NCI-H1436 (cell line): Measurements from ENCODE around the gene KBTBD4.

Source experiments
- DNase-seq: peaks from one replicate; lab custom pipeline; 2025; lab: John Stamatoyannopoulos, UW

The KBTBD4 gene

DNA sequence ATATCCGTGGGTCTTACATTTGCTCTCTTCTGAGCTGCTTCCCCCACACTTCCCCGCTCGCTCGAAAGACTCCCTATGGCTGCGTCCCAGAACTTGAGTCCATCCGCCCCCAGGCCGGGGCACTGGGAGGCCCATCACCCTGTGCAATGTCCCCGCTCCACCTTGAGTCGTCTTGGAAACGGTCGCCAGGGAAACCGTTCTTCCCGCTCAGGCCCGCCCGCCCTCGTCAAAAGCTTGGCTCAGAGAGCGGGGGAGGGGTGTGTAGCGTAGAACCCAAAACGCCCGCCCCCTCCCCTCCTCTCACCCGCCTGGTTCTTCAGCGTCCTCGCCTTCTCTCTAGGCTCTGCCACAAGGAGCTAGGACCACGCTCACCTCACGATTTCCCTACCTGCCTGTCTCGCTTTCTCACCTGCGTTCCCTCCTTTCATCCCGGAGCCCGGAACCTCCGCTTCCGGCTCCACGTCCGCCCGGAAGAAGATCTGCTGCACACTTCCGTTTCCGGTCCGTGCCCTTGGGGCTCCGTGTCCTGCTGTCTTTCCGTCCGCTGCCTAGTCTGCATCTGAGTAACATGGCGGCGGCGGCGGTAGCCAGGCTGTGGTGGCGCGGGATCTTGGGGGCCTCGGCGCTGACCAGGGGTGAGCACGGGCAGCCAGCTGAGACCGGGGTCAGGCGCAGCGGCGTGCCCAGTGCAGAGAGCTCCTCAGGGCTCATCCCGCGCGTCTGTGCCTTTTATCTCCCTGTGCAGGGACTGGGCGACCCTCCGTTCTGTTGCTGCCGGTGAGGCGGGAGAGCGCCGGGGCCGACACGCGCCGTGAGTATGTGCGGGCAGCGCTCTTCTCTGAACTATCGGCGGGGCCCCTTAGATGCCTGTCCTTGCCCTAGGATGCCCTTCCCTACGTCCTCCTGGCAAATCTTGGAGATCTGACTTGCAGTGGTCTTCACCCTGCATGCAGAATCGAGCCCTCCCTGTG is at the start of gene KBTBD4, which contains the start of gene NDUFS3:
Gene KBTBD4 (minus strand): TSS at position 447 of the 971 bp plus-strand sequence. CDS start 19 bp downstream, at position 428.
Gene NDUFS3 (plus strand): TSS at position 551 of the 971 bp plus-strand sequence. CDS start 18 bp downstream, at position 569.
- DNase-seq = peak; percentile 87

DNA sequence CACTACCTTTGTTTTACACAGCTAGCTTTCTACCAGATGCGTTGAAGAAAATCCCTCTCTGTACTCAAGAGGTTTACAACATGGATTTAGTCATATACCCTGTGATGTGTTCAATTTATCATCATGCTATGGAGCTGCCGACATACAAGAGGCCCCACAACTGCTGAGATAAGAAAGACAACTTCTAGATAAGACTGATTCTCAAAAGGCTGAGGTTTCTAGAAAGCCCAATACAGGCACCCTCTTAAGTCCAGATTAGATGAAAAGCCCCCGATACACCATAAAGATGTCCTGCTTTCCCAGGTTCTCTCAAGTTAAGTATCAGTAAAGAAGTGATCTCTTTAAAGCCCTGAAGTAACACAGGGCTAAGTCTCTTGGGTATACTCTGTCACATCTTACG is 49.3 kb upstream of the KBTBD4 start:
- no peak for DNase-seq

DNA sequence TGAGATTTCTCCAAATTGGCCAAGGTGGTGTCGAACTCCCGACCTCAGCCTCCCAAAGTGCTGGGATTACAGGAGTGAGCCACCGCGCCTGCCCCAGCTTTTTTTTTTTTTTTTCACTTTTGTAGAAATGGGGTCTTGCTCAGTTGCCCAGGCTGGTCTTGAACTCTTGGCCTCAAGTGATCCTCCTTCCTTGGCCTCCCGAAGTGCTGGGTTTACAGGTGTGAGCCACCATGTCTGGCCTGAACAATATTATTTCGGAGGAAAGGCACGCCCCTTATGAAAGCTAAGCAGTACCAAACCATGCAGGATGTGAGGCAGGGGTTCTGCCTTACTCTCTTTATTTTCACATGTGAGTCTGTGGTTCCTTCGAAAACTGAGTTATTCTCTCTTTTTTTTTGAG is 47.5 kb upstream of the KBTBD4 start:
- no peak for DNase-seq

DNA sequence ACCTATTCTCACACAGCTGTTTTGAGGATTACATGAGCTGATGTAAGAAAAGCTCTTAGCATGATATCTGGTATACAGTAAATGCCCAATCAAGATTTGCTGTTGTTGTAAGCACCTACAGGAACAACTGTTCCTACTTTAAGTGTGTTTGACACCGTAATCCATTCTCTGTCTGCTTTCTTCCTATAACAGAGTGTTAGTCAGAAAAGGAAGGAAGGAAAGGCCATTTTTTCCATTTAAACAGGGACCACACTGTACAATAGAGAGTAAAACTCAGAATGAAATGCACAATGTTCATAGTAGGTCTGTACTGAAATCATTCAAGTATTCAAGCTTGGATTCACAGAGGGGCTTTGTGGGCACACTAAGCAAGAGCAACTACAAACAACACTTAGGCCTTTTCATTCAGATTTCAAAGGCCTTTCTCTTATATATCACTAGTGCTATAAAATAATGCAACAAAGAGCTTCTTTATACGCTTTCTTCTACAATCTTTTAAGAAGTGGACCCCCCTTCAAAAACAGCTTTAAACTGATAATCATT is 42.1 kb upstream of the KBTBD4 start:
- no peak for DNase-seq

DNA sequence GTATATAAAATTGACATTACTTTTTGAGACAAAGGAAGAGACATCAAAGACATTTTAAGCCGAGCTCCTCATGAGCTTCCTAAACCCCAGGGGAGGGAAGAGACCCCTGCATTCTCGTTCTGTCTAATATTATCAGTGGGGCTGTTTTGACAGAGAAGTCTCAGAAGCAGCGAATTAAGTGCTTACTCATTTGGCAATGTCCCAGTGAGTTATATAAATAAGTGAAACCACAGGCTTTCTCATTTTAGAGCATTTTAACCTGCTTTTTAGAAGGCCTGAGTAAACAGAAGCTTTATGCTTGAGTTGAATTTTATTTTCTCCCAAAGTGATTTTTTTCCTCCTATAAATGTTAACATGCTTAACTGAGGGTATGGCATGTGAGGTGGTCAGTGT is 38.6 kb upstream of the KBTBD4 start:
- no peak for DNase-seq

DNA sequence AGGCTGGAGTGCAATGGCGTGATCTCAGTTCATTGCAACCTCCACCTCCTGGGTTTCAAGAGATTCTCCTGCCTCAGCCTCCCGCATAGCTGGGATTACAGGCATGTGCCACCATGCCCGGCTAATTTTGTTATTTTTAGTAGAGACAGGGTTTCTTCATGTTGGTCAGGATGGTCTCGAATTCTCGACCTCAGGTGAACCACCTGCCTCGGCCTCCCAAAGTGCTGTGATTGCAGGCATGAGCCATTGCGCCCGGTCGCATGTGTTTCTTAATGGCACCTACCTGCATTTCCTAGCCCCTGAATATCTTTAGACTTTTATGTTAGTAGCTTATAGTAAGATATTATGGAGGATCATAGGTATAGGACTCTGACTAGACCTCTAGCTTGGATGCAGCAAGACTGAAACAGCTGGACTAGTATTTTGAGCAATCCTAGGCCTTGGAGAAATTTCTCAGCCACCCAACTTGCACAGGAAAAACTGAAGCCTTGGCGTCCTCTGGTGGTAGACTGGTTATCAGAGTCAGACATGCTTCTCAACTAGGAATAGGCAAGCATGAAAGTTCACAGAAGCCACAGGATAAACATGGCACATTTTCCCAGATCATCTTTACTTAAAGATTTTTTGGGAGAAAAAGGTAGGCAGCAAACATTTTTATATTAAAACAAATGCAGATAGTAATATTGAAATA is 38.1 kb upstream of the KBTBD4 start:
- DNase-seq = no peak

DNA sequence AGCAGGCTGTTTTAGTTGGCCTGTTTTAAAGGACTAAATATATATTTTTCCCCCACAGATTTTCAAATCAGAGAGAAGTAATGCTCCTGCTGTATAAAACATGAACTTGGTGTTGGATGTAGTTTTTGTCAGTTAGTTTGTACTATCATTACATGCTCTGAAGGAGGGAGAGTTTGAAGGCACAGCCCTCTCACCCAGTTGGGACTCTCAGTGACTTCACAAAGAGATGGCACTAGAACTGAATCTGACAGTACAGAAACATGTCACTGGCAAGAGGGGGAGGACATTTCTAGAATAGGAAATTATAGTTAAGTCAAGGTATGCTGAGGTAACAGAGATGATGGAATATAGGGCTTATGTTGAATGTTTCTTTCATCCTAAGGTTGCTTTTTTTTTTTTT is 36.5 kb upstream of the KBTBD4 start:
- DNase-seq = no peak

DNA sequence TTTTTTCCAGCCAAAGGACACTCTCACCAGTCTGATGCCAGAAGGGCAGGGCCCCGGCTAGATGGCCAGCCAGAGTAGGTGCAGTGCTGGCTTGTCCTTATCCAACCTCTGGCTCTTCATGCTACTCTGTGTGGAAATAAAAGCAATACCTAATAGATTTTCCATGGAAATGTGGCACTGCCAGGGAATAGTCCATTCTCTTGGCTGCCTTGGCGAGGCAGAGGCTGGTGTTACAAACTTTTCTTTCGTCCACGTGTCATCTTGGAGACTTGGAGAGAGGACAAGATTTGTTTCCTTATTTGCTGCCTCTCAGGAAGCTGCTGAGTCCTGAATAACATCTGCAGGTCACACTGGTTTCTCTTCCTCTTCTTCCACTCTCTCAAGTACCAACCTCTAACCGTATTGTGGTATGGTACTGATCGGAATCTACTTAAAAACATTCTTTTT is 32.6 kb upstream of the KBTBD4 start:
- DNase-seq = no peak

DNA sequence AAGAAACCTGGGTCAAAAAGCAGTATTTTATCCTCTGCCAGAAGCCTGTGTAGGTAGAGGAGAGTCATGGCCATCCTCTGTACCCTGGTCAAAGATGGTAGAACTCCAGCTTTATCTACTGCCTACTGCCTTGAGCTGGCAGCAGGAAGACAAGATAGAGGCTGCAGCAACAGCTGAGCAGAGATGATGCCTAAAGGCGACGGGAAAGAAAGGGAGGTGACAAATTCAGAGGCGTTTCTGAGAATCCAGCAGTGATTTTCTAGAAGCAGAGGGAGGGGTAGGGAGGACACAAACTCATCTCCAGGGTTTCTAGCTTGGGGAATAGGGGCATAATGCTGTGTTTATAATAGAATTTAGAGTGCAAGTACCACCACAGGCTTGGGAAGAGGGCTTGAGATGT is 30.9 kb upstream of the KBTBD4 start:
- DNase-seq = no peak

DNA sequence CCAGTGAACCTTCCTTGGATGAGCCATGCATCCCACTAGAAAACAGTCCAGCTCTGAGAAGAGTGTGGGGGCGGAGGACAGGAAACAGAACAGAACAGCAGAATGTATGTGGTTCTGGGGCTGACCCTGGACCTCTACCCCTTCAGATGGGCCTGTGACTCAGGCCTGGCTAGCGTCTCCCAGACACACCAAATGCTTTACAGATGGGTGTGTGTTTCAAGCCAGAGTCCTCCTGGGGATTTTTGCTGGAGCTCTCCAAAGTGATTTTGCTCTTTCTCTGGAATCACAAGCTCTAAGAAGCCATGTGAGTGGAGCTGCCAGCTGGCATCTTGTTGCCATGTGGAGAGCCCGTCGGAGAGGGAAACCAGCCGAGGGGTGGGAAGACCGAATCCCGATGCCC is 28.6 kb upstream of the KBTBD4 start:
- no peak for DNase-seq

DNA sequence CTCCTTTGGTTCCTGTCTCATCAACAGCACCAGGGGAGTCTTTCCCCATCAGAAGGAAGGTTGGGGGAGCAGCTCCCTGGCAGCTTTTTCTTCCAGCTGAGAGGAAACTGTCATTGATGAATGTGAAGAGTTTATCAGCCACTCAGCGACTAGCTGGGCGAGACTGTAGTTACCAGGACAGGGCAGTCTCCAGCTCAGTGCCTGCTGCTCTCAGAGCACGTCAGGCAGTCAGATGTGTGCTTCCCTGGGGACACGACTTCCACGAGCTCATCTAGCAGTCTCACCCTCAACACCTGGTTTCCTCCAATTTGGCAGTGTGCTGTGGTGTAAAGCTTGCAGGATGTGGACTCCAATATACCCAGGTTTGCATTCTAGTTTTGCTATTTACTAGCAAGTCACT is 28.0 kb upstream of the KBTBD4 start:
- no peak for DNase-seq

DNA sequence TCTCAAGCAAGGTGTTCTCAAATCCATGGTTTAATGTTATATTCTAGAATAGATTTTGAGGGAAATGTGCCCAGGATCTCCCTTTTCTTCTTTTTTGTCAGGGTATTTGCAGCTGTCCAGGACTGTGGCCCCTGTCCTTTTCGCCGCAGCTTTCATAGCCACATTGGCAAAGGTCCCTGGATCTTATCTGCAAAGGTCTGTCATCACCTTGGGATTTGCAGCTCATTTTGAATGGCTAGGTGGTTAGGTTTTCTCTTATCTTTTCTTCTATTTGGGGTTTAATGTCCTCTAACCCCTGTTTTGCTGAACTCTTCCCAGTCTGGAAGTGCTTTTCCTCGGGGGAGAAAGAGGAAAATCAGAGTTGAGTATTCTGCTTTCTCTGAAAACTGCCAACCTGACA is 27.2 kb upstream of the KBTBD4 start:
- DNase-seq = no peak

DNA sequence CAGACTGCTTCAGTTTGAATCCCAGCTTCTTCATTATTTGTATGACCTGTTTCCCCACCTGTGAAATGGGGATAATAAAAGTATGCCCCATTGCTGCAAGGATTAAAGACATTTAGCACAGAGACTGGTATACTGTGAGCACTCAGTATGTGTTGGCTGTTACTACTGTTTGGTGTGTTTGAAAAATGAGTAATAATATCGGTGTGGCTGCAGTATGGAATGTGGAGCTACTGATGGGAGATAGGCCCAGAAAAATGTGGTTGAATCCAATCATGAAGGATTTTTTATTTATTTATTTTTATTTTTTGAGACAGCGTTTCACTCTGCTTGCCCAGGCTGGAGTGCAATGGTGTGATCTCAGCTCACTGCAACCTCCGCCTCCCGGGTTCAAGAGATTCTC is 24.5 kb upstream of the KBTBD4 start:
- DNase-seq = no peak

DNA sequence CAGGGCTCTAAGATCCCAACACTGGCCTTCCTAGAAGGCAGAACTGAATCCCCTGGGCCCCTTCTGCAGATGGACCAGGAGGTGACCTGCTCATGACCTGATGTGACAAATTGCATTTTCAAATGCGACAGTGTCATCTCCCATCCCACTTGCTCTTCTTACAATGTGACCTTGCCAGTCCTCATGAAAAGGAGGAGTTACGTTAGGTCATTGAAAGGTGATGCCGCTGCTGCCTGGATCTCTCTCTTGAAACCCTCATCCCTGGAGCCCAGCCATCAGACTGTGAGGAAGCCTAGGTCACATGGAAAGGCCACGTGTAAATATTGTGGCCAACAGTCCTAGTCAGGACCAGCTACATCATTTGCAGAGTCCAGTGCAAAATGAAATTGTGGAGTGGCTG is 21.1 kb upstream of the KBTBD4 start:
- DNase-seq = no peak

DNA sequence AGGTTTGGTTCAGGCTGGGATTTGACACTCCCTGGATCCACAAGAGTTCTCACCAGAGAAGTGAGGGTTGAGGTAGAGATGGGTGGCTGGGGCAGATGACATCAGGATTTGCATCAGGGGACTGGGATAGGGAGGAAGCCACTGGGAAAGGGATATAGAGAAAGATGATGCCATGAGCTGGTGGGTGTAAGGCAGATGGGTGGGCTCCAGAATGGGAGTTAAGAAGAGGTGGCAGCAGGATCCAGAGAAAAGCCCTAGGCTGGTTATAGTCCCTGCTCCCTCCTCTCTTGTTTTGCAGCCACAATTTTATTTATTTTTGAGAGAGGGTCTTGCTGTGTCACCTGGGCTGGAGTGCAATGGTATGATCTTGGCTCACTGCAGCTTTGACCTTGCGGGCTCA is 17.2 kb upstream of the KBTBD4 start:
- no peak for DNase-seq

DNA sequence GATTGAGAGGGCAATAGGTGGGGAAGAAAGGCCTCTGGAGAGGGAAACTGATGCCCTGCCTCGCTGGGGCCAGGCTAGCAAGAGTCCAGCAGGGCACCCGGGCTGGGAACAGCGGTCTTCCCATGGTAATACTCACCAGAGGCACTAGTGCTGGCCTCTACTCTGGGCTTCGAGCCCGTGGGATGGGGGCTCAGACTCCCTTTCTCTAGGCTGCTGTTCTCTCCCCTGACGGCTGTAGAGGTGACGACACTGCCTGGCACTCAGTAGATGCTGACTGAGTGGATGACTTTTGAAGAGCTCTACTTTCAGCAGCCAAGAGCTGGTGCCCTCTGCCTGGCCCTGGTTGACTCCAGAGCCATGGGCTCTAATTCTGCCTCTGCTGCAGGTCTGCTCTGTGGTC is 16.3 kb upstream of the KBTBD4 start:
- no peak for DNase-seq

DNA sequence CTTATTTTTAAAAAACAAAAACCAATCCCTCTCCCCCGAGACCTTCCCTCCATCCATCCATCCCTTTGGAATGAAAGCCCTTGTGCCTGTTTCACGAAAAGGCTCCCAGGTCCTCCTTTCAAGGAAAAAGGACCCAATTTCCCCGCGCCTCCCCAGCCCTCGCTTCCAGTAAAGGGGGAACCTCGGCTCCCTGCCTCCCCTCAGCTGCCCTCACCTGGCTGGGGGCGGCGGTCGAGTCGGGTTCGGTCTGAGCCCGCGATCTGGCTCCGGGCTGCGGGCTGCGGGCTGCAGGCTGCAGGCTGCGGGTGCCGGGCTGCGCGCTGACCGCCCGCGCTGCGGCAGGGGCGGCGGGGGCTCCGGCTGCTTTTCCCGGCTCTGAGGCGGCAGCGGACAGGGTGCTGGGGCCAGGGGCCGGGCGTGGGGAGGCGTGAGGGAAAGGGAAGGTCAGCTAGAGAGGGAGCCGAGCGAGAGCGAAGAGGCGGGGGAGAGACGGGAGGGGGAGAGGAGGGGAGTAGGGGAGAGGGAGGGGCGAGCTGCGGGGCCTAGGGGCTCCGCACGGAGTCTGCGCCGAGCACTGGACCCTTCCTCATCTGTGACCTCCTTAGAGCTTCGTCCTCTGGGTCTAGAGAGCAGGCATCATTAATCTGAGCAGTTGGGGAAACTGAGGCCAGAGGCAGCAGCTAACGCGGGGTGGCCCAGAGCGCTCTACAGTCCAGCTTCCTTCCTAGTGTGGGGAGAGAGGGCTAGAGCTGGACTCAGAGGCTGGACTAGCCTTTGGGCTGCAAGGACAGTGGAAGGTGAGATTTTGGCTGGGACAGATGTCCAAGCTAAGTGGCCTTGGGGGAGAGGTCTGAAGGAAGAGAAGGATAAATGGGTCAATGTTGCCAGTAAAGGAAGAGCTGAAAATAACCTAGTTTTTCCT is 15.4 kb upstream of the KBTBD4 start, which contains the start of gene C1QTNF4:
Gene C1QTNF4 (minus strand): TSS at position 478 of the 922 bp plus-strand sequence. CDS start 3,601 bp downstream, outside the sequence.
- DNase-seq = no peak

DNA sequence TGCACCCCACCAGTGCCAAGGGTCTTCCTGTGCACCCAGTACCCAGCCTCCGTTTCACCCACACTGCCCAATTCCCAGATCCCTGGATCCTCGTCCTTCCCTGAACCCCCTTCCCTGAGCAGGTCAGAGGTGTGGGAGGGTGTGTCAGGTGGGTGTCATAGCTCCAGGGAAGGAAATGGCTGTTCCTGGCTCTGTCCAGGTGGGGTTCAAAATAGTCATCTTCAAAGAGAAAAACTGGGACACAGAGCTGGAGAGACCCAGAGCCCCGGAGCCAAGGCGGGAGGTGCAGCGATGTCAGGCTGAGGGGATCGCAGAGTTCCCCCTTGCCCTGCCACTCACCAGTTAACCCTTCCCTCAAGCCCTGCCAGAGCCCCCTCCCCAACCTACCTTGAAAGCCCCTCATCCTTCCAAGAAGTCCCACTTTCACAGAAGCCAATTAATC is 14.7 kb upstream of the KBTBD4 start:
- DNase-seq = no peak

DNA sequence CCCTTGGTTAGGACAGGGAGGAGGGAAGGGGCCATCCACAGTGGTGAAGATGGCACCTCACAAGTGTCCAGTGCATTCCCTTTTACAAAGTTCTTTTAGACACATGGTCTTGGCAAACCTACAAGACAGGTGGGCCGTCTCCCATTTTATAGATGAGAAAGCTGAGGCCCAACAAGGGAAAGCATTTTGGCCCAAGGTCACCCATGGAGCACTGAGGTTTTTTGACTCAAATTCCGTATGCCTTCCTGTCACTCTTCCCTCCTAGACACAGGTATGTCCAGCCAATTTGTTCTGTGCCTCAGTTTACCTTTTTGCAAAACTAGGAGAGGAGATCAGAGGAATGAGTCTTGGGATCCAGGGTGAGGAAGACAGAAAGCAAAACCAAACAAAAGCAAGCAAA is 14.2 kb upstream of the KBTBD4 start:
- no peak for DNase-seq

DNA sequence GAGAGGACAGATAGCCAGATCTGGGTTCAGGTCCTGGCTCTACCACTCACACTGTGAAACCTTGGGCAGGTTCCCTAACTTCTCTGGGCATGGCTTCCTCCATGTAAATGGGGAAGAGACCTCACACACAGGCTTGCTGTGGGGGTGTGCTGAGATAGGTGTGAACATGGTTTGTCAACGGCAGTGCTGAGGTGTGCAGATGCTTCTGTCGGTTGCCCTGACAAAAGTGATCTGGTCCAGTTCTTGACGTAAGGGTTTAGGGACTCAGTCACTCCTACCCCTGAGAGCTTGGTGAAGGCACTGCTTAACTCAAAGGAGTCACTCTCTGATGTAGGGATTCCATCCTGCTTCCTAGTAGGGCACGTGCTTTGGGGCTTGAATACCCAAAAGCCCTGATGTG is 13.5 kb upstream of the KBTBD4 start:
- no peak for DNase-seq

DNA sequence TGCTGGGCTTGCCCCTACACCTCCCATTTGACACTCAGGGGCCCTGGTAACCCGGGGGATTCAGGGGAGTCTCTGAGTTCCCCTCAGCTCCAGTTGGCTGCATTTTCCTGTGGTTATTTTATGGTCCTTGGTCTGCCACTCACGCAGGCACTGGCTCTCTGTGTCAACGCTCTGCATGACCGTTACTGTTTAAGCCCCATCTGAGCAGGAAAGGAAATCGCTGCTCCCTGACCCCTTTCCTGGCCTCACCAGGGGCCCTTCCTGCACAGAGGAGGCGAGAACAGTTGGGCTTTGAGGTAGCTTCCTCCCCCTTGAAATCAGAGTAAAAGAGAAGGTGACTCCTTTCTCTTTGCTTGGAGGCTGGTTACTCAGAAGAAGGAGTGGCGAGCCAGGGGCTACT is 13.0 kb upstream of the KBTBD4 start:
- DNase-seq = no peak
